UCSD-AML1 (cell line): ENCODE data around the gene SLC41A3.
"Not testable (repeated sequence)": the region's sequence is repeated elsewhere in the genome, so short reads cannot be mapped to it uniquely, and the experiment has no call there.

ENCODE experiments used
- DNase-seq: peaks from one replicate; lab custom pipeline; 2025; ENCODE audit not compliant: unreplicated experiment; lab: John Stamatoyannopoulos, UW

SLC41A3 gene

DNA sequence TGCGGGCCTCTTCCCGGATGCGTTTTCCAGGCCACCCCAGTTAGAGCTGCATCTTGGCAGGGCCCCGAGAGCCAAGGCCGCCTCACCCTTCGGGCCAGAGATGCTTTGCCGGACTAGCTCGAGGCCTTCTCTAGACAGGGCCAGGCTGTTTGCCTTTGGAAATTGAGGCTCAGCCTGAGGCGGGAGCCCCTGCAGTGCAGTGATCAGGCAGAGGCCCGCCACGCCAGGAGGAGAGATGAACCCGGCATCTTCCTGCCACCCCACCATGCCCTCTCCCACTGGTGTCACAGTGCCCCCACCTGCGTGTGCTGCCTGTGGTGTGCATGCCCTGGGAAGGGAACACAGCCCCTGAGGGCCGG is 123.9 kb downstream of the SLC41A3 start:
- DNase-seq: no peak

DNA sequence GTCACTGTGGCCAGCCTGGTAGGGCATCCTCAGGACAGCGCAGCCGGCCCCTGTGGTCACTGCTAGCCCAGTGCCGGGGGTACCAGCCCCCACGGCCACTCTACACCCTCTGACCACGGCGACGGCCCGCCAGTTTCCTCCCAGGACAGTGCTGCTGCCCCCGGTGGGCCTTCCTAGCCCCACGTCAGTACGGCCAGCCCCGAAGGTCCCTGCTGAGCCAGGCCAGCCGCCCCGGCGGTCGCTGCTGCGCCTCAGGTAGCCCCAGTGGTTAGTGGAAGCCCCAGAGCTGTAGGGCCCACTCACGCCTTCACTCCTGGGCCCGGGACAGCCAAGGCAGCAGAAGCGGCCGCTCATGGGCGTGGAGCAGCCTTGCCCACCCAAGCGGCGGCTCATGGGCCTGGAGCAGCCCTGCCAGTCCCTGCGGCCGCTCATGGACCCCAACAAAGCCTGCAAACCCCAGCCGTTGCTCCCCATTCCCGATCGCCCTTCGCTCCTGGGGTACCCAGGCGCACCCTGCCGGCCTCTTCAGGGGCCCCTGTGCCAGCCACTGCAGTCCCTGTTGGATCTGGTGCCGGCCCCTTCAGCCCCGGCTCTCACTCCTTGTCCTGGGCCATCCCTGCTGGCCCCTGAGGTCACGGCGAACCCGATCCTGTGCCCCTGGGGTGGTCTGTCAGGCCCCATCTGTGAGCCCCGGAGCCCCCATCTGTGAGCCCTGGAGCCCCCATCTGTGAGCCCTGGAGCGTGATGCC is 124.4 kb downstream of the SLC41A3 start:
- DNase-seq: no peak

- no peak for DNase-seq
Observed at GRCh38 chr3:125958511-125959316, 125.2 kb downstream of the SLC41A3 start.

DNA sequence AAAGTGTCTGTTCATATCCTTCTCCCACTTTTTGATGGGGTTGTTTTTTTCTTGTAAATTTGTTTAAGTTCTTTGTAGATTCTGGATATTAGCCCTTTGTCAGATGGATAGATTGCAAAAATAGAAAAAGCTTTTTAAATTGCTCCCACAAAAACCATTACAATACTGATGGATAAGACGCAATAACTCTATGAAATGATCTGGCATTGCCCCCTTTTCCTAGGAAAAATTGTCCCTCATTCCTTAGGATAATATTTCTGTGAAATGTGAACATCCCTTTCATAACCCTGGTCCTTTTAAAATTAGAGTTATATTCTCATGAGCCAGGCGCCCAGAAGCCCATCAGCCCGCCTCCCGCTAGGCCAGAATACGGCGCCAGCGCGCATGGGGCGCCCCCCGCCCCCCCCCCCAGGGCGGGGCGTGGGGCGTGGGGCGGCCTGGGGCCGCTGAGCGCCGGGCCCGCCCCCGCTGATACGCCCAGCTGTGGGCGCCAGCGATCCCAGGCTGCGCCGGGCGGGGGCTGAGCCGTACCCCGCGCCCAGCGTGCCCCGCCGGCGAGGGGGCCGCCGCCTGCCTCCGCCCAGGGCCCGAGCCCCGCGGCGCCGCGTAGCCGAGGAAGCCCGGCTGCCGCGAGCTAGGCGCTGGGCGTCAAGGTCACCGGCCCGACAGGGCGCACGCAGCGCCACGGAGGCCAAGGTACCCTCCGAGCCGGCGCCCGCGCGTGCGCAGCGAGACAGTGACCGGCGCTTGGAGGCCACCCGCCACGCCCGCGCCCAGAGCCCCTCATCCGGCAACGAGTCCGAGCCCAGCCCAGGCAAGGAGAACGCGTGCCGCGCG is 126.0 kb downstream of the SLC41A3 start:
- DNase-seq: no peak

DNA sequence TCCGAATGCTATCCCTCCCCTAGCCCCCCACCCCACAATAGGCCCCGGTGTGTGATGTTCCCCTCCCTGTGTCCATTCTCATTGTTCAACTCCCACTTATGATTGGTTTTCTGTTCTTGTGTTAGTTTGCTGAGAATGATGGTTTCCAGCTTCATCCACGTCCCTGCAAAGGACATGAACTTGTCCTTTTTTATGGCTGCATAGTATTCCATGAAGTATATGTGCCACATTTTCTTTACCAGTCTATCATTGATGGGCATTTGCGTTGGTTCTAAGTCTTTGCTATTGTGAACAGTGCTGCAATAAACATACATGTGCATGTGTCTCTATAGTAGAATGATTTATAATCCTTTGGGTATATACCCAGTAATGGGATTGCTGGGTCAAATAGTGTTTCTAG is 126.9 kb downstream of the SLC41A3 start:
- DNase-seq: not testable (repeated sequence)
